Brain pericyte (primary cell): ENCODE data around the gene SUFU.
A peak's percentile ranks its signal among the peaks of the same experiment; 100 is the strongest.

ENCODE experiments used
- DNase-seq: peaks from one replicate; pipeline ENCODE4 v3.0.0-alpha.2; 2012; ENCODE audit warnings: low read depth, low spot score

Gene SUFU

DNA sequence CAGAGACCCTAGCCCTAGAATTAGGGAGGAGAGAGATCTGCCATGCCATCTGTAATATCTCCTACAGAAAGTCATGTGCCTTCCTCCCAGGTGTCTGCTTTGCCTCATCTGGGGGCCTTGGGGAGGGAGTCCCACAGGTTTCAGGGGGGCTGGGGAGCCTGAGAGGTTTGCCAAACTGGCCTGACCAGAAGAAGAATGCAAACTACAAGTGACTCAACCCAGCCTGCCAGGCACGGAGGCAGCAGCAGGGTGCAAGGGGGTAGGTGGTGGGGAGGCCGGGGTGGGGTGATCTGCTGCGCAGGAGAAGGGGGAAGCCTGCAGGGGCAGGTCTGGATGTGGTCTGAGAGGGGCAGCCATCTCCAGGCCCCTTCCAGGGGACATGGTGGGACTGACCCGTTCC lies 130.9 kb downstream of the SUFU start:
- DNase-seq = no peak

DNA sequence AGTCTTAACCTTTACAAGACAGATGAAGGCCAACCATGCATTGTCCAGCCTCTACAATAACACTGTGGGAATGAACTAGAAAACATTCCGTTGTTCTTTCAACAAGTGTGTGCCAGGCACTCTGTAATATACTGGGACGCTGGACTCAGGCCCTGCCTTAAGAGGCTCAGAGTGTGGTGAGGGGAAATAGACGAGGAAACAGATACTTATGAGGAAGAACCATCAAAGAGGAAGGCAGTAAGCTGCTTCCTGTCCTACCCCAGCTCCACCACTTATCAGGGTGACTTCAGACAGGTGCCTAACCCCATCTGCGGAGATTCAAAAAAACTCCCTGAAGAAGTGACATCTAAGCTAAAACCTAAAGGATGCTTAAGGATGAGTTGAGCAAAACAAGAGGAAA lies 131.6 kb downstream of the SUFU start:
- no peak for DNase-seq

DNA sequence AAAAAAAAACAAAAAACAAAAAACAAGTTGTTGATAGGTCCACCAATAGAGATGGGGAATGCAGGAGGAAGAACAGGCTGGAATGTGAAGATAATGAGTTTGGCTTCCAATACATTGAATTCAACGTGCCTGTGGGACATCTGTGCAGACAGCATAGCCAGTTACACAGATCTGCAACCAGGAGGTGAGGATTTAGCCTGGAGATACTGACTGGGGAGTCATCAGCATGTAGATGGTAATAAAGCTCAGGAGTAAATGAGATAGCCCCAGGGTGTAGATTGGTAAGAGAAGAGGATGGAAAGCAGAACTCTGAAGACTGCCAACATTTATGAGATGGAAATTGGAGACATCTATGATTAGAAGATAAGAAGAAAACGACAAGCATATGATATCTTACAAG lies 135.8 kb downstream of the SUFU start:
- DNase-seq = no peak

DNA sequence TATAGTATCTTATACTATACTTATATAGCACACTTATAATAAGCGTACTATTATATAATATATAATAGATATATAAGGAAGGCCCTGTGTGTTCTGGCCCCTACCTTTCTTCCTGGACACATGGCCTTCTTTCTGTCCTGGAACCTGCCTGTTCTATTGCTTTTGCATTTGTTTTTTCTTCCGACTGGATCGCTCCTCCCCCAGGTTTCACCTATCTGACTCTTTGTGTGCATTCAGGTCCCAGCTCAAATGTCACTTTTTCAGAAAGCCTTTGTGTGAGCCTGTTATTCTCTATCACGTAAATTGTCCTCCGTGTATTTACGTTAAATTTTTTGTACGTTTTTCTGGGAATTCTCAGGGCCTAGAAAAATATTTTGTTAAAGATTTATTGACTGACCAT lies 137.6 kb downstream of the SUFU start:
- DNase-seq = no peak

DNA sequence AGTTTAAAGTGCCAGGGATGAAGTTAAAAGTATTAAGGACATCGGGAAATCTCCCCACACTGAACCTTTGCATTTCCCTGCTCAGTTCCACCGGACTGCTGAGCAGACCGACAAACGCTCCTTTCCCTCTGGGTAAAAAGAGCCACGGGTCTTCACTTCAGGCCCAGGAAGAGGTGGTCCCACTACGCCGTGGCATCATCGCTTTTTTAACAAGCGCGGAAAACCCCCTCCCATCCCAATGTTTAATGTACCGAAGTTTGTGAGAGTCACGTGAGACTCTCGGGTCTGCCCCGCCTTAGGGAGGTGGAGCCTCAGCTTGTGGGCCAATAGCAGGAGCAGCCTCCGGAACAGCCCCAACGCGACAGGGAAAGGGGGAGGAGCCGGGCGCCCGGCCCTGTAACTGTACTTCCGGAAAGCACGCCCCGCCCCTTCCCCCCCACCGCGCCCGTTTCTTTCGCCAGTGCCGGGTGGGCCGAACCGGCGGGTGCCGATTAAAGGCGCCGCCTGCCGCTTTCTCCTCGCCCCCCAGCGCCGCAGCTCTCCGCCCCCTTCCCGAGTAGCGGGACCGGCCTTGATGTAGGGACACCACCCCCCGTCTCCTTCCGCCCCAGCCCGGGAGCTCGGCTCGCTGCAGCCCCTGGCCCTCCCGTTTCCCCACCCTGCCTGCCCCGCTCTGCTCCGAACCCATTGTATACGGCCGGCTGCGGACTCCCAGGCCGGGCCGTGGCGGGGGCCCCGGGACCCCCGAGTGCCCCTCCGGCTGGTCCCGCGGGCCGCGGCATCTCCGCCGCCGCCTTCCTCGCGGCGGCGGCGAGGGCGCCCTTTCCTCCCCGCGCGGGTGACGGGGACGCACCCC lies 138.3 kb downstream of the SUFU start:
- DNase-seq = peak; percentile 88

DNA sequence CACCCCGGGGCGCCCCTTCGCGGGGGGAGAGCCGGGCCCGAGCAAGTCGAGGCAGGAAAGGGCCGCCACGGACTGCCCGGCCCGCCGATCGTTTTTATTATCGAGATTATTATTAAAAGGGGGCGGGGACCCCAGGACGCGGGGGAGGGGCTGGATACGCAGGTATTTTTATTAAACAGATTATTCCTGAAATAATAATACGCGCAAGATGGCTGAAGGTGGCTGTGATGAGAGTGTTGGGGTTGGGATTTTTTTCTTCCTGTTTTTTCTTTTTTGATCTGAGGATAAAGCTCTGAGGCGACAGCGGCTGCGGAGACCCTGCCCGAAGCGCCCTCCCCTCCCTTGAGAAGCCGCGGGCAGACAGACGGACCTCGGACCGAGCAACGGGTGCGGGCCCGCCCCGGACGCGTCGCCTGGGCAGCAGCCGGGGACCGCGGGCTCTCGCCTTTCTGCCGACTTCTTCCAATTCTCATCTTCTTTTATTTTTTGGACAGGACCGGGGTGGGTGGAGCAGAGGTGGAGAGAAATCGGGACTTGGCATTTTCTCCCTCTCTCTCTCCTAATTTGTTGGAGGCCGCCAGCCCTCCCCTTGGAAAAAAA lies 139.1 kb downstream of the SUFU start:
- DNase-seq = no peak

DNA sequence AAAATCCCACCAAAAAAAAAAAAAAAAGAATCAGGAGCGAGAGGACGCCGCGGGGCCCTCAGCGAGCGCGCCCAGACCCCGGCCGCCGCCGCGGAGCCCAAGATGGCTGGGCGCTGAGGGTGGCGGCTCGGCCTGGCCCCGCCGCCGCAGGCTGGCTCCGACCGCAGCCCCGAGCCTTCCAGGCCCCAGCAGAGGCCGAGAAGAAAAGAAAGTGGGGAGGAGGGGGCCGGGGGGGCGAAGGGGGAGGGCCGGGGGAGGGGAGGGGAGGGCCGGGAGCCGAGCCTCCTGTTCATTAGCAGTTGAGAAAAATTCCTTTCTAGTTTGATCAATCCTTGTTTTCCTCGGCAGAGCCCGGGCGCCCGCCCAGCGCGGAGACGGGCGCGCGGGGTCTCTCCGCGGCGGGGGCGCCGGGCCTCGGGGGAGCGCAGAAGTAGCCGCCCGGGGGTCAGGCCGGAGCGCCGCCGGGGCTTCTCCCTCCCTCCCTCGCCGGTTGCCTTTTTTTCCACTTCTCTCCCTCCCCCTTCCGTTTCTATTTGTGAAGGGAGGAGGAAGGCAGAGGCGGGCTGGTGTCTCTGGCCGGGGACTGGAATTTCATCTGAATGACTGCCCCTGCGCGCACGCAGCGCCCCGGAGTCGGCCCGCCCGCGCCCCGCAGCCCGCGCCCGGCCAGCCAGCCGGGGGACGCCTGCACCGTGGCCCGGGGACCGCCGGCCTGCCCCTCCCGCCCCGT lies 139.7 kb downstream of the SUFU start:
- no peak for DNase-seq

DNA sequence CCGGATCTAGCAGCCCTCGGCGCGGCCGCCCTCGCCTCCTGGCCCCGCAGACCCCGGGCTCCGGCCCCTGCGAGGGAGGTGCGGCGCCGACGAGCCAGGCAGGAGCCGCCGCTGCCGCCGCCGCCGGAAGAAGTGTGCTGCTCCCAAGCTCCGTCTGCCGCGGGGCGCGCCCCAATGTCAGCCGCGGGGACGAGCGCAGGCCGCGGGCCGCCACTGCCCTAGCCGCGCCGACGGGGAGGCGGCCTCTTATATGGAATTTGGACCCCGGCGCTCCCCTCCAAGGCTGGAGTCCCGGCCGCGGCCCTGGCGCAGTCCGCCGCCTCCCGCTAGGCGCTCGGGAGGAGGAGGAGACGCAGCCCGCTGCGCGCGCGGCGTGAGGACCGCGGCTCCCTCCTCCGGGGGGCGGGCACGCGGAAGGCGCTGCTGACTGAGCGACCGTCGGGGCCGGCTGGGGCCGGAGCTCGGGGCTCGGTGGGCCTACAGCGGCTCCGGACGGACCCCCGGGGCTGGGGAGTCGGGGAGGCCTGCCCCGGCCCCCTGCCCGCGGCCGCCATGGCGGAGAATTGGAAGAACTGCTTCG lies 140.4 kb downstream of the SUFU start, which contains the start of gene TRIM8:
TSS of gene TRIM8 (plus strand) at position 414 of the 580 bp plus-strand sequence. CDS start at position 553, 139 bp downstream.
- no peak for DNase-seq

DNA sequence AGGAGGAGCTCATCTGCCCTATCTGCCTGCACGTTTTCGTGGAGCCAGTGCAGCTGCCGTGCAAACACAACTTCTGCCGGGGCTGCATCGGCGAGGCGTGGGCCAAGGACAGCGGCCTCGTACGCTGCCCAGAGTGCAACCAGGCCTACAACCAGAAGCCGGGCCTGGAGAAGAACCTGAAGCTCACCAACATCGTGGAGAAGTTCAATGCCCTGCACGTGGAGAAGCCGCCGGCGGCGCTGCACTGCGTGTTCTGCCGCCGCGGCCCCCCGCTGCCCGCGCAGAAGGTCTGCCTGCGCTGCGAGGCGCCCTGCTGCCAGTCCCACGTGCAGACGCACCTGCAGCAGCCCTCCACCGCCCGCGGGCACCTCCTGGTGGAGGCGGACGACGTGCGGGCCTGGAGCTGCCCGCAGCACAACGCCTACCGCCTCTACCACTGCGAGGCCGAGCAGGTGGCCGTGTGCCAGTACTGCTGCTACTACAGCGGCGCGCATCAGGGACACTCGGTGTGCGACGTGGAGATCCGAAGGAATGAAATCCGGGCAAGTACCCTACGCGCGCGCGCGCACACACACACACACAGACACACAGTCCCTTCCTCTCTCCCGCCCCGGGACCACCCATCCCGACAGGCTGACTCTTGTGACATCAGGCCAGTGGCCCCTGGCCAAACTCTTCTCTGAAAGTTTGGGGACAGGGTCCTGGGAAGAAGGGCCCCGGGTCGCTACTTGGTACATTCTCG lies 141.0 kb downstream of the SUFU start:
- DNase-seq = no peak

DNA sequence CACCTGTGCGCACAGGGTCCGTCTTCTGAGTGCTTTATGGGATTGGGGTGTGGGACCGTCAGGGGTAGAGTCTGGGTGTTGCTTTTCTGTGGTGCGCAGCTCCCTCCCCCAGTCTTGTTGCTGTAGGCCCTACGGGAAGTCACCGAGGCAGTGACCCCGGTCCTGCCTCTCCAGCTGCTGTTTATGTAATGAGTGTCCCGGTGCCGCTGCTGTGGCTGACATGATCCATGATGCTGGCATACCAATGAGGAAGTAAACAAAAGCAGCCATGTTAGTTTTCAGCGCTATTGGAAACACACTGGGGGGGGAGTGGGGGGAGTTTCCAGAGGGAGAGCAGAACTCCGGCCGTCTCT lies 141.6 kb downstream of the SUFU start:
- DNase-seq = no peak

DNA sequence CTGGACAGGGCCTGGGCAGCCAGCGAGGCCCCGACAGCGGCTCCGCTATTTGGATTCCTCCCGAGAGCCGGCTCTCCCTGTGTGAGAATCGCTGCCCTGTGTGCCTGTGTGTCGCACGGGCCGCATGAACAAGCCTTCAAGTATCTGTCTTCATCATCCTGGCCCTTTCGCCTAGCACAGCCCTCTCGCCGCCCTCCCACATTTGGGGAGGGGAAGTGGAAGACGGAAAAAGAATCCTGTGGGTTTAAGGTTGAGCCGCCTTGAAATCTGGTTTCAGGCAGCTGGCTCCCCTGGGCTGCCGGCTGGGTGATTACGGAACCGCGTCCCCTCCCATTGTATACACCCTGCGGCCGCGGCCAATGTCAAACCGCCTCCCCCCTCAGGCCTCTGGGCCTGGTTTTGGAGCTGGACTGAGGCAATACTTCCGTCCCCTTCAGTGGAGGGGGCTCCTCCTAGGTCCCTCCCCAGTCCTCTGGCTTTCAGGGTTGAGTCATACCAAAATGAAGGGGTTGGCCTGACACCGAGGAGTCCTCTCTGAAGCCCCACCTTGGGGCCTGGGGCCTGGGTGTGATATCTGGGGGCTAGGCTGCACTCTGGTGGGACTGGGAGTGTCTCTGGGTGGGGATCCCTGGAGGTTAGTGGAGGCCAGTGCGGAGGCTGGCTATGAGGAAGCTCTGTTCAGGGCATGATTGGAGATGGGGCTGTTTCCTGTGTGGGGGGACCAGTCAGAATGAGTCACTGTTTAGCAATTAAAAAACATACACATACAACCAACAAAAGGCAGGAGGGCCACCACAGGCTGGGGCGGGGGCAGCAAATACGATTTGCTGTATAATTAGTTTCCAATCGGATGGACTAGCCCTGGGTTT lies 142.2 kb downstream of the SUFU start:
- no peak for DNase-seq

DNA sequence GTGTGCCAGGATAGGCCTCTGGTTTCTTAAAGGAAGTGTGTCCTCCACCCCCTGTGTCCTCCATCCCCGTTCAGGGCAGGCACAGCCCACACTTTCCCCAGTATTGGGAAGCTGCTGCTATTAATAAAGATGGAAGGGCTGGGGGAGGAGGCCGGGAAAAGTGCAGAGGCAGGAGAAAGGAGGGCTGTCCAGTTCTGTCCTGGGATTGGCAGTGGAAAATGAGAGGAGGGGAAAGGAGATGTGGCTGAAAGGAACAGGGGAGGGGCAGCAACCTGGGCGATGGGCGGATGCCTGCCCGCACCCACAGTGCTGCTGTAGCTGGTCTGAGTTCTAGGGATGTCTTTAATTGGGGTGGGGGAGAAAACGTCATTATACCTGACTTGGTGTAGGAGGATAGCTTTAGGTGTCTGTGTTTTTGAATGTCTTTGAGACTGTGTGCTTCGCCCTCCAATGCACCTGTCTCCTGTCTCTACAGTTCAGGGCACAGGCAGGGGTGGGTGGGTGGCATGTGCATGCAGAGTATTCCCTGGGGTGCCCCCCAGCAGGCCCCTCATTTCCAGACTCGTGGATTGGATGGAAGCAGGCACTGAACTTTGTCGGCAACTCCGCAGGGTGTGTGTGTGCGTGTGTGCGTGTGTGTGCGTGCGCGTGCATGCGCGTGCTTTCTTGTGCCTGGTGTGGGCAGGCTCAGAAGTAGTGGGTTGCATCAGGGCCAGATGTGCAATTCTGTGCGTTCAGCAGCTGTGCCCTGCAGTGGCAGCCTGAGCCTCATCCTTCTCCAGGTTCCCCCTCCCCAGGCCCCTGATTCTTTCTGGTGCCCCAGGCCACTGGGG lies 143.1 kb downstream of the SUFU start:
- DNase-seq = no peak

DNA sequence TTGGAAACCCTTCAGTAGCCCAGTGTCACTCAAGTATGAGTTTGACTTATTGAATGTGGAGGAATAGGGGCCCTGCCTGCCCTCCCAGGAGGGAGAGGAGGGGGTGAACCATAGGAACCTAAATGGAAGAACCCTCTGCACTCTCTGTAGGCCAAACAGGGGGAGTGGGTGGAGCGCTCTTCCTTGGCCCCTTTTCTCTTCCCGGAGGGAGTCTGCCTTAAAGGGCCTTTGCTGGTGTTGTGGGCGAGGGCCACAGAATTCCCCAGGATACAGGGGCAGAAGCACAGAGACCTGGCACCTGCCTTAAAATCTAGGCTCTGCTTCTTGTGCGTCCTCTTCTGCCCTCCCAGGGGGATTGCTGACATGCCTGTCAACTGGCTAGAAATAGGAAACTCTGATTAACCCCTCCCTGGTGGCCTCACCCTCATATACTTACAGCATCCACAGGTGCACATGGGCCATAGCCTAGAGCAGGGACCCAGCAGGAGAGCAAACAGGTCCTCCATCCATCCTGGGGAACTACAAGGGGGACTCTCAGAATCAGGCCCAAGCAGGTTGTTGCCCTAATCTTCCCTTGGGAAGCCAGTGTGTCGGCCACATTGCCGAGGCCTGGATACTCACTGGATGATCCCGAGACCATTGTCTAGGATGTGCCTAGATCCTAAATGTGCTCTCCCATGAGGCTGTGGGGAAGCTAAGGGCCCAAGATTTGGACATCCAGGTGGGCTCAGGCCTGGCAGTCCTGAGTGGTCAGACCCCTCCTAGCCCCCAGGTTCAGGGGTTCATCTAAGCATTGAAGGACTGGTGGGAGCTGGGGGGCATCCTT lies 143.9 kb downstream of the SUFU start:
- no peak for DNase-seq

DNA sequence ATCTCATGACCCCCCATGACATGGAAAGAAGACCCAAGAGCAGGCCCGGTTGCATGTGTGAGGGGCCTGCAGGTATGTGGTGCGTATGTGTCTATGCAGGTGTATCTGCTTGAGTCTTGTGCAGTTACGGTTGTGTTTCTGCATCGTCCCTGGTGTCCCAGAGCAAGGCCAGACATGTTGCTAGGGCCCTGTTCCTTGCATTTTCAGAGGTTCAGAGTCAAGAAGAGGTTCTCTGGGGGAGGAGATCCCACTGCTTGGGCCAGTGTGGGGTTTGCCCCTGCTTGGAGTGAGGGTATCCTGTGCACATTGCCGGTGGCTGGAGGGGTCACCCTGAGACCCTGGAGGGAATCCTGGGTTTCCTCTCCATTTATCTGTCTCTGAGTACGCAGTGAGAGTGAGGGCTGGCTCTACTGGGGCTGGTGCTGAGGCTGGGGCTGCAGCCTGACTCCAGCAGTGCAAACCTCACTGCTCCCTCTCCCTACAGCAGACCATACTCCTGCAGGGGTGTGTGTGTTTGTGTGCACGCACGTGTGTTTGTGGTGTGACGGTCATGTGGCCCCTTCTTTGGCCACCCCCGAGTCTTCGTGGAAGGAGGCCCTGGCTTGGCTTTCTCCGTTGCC lies 144.6 kb downstream of the SUFU start:
- no peak for DNase-seq

DNA sequence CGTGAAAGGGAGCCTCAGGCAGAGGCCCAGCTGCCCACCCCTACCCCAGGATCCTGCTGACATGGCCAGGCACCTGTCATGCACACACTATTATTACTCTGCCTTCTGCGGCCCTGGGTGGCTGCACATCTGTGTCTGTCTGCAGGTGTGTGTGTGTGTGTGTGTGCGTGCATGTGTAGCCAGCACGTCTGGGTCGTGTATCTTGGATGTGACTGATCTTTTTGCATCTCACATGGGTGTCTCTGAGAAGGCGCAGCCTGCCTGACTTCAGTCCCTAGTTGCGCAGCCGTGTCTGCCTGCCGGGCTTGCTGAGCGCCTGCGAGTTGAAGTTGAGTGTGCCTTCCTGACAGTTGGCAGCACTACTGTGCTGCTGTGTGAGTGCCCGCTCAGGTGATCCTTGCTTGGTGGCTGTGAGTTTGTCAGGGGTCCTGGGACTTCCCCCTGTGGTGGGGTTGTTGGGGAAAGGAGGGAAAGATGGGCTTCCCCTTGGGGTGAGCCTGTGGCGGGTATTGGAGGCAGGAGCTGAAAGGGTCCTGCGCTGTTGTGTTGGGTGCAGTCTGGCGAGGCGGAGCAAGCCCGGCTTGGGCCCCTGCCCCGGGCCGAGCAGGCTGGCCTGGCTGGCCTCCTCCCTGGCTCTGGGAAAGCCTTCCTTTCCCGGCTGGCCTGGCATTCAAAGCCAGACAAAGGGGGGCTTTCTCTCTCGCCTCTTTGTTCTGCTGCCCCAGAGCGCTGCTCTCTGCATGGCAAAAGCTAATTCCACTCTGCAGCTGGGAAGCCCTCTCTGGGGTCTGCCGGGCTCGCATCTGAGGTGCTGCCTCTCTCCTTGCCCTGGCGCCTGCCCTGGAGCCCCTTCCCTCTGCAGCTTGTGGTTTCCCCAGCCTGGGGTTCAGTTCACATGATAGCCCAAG lies 145.4 kb downstream of the SUFU start:
- no peak for DNase-seq

DNA sequence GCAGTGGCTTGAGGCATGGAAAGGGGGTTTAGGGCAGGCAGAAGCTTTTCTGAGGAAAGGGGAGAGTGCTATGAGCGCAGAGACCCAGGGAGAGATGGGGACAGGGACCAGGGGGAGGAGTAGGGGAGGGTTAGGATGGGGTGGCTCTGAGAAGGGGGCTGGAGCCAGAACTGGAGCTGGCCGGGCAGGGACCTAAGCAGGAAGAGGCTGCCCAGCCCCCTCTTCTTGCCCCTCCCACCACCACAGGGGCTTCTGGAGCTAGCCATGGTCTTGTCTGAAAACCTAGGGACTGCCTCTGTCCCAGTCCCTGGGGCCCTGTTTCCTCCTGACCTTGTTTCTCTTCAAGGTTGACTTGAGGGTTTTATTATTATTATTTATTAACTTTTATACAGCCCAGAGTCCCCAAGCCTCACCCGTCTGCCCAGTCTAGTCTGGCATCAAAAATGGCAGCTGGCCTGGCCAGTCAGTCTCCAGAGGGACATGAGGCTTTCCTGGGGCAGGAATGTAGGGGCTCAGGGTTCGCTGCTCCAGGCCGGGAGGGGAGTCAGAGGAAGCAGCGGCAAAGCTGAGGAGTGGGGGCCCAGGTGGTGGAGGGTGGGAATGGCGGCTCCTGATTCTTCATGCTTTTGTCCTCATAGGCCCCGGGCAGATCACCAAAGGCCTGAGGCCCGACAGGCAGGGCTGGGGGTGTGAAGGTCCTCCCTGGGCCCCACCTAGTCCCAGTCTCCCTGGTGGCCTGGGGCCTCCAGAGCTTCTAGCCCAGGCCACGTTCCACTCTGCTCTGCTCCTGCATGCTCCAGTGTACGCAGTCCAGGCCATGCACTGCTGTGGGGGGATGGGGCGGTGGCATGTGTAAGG lies 146.3 kb downstream of the SUFU start:
- no peak for DNase-seq
